ENCODE data around the gene CASP7. TPM values are rescaled to one million over a fixed set of nuclear protein-coding genes. Genes with fewer than 3 reads are reported as not detected.
A peak's percentile ranks its signal among the peaks of the same experiment; 100 is the strongest.

Gene CASP7
- total RNA-seq, 1 experiment from 2014 or later, result 4.7 TPM

DNA sequence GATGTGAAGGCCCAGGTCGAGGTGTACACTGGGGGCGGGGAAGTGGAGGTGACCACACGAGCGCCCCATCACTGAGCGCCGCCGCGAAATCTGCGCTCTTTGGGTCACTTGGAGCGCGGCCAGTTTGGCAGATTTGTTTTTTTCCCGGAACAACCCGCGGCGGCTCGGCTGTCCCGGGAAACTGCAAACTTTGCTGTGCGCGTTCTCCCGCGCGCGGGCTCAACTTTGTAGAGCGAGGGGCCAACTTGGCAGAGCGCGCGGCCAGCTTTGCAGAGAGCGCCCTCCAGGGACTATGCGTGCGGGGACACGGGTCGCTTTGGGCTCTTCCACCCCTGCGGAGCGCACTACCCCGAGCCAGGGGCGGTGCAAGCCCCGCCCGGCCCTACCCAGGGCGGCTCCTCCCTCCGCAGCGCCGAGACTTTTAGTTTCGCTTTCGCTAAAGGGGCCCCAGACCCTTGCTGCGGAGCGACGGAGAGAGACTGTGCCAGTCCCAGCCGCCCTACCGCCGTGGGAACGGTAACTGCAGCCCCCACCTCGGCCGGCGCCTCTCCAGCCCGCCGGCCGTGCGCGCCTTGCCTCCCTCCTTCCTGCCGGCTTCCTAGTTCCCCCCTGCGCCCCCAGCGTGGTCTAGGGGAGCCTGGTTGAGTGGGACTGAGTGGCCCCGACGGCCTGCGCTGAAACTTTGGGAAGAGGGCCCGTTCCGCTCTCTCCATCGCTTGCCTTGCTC lies at the start of gene CASP7 (continued):
- TF ChIP-seq, protein P1, sequence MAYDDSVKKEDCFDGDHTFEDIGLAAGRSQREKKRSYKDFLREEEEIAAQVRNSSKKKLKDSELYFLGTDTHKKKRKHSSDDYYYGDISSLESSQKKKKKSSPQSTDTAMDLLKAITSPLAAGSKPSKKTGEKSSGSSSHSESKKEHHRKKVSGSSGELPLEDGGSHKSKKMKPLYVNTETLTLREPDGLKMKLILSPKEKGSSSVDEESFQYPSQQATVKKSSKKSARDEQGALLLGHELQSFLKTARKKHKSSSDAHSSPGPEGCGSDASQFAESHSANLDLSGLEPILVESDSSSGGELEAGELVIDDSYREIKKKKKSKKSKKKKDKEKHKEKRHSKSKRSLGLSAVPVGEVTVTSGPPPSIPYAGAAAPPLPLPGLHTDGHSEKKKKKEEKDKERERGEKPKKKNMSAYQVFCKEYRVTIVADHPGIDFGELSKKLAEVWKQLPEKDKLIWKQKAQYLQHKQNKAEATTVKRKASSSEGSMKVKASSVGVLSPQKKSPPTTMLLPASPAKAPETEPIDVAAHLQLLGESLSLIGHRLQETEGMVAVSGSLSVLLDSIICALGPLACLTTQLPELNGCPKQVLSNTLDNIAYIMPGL (CRISPR knock-in tag; IDR thresholded peaks at IDR 0.05), result peak; percentile 93; the same call in 1 of the 2 replicates
- TF ChIP-seq ATF1 (CRISPR knock-in tag; IDR thresholded peaks at IDR 0.05) (0 out of 2 replicates have a peak, but pooled peaks have one; percentile 68), TEAD1 (CRISPR knock-in tag; IDR thresholded peaks at IDR 0.05) (peak; percentile 35; the same call in 1 of the 2 replicates), NFATC4 (CRISPR knock-in tag; IDR thresholded peaks at IDR 0.05) (no peak), HMGA2 (CRISPR knock-in tag; IDR thresholded peaks at IDR 0.05) (no peak), CBFB (CRISPR knock-in tag; IDR thresholded peaks at IDR 0.05; ENCODE audit: low read depth) (no peak), GABPB1 (CRISPR knock-in tag; IDR thresholded peaks at IDR 0.05) (0 out of 2 replicates have a peak, but pooled peaks have one; percentile 6), TCF7 (CRISPR knock-in tag; IDR thresholded peaks at IDR 0.05; ENCODE audit: low read depth) (no peak), CREB1 (CRISPR knock-in tag; IDR thresholded peaks at IDR 0.05) (no peak)
- TF ChIP-seq, protein P2, sequence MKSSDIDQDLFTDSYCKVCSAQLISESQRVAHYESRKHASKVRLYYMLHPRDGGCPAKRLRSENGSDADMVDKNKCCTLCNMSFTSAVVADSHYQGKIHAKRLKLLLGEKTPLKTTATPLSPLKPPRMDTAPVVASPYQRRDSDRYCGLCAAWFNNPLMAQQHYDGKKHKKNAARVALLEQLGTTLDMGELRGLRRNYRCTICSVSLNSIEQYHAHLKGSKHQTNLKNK (CRISPR knock-in tag; IDR thresholded peaks at IDR 0.05), result no peak
- TF ChIP-seq, protein P3, sequence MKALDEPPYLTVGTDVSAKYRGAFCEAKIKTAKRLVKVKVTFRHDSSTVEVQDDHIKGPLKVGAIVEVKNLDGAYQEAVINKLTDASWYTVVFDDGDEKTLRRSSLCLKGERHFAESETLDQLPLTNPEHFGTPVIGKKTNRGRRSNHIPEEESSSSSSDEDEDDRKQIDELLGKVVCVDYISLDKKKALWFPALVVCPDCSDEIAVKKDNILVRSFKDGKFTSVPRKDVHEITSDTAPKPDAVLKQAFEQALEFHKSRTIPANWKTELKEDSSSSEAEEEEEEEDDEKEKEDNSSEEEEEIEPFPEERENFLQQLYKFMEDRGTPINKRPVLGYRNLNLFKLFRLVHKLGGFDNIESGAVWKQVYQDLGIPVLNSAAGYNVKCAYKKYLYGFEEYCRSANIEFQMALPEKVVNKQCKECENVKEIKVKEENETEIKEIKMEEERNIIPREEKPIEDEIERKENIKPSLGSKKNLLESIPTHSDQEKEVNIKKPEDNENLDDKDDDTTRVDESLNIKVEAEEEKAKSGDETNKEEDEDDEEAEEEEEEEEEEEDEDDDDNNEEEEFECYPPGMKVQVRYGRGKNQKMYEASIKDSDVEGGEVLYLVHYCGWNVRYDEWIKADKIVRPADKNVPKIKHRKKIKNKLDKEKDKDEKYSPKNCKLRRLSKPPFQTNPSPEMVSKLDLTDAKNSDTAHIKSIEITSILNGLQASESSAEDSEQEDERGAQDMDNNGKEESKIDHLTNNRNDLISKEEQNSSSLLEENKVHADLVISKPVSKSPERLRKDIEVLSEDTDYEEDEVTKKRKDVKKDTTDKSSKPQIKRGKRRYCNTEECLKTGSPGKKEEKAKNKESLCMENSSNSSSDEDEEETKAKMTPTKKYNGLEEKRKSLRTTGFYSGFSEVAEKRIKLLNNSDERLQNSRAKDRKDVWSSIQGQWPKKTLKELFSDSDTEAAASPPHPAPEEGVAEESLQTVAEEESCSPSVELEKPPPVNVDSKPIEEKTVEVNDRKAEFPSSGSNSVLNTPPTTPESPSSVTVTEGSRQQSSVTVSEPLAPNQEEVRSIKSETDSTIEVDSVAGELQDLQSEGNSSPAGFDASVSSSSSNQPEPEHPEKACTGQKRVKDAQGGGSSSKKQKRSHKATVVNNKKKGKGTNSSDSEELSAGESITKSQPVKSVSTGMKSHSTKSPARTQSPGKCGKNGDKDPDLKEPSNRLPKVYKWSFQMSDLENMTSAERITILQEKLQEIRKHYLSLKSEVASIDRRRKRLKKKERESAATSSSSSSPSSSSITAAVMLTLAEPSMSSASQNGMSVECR (CRISPR knock-in tag; IDR thresholded peaks at IDR 0.05; ENCODE audit: borderline replicate concordance), result 0 out of 2 replicates have a peak, but pooled peaks have one; percentile 49
- TF ChIP-seq, protein P4, sequence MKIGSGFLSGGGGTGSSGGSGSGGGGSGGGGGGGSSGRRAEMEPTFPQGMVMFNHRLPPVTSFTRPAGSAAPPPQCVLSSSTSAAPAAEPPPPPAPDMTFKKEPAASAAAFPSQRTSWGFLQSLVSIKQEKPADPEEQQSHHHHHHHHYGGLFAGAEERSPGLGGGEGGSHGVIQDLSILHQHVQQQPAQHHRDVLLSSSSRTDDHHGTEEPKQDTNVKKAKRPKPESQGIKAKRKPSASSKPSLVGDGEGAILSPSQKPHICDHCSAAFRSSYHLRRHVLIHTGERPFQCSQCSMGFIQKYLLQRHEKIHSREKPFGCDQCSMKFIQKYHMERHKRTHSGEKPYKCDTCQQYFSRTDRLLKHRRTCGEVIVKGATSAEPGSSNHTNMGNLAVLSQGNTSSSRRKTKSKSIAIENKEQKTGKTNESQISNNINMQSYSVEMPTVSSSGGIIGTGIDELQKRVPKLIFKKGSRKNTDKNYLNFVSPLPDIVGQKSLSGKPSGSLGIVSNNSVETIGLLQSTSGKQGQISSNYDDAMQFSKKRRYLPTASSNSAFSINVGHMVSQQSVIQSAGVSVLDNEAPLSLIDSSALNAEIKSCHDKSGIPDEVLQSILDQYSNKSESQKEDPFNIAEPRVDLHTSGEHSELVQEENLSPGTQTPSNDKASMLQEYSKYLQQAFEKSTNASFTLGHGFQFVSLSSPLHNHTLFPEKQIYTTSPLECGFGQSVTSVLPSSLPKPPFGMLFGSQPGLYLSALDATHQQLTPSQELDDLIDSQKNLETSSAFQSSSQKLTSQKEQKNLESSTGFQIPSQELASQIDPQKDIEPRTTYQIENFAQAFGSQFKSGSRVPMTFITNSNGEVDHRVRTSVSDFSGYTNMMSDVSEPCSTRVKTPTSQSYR (CRISPR knock-in tag; IDR thresholded peaks at IDR 0.05), result no peak
- TF ChIP-seq, protein P5, sequence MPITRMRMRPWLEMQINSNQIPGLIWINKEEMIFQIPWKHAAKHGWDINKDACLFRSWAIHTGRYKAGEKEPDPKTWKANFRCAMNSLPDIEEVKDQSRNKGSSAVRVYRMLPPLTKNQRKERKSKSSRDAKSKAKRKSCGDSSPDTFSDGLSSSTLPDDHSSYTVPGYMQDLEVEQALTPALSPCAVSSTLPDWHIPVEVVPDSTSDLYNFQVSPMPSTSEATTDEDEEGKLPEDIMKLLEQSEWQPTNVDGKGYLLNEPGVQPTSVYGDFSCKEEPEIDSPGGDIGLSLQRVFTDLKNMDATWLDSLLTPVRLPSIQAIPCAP (CRISPR knock-in tag; IDR thresholded peaks at IDR 0.05), result peak; percentile 94

DNA sequence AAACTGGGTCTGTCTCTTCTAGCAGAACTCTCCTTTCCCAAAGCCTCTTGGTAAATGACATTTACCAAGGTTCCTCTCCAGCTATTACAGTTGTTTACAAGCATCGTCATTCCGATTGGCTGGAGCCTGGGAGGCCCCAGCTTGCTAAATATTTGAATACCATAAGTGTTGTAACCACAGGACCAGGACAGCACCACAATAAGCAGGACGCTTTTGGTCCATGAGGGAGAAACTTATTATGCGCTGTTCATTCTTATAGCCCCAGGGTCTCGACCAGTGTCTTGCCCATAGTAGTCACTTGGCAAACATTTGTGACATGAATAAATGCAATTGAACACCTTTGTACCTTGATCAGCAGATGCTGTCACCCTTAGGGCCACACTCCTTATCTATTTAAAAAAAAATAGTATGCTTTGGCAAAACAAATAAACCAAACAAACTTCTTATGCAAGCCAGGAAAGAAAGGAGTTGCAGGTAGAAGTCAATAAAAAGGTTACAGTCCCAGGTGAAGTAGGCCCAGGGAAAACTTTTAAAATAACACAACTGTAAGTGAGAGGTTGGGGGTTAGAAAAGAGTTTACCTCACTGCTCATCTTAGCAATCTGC lies 48.7 kb upstream of the CASP7 start:
- peaks cover 19% of the 10 kb centered on the region for H3K4me1 Mint-ChIP-seq
- peaks cover 8% of the 10 kb centered on the region for H3K36me3 Mint-ChIP-seq
- ATAC-seq (no peak; the same call in 1 of the 2 replicates), DNase-seq (ENCODE audit: low spot score) (no peak)
- POLR2A ChIA-PET, result no interaction called here
- CTCF ChIA-PET, result interaction anchor here (1.2 kb wide), 1 partner anchor 48 kb away, joined by 4 read pairs; the partner anchor contains the start of gene CASP7
- H3K27ac Mint-ChIP-seq, result no peak overlapping the region
- peaks cover 19% of the 10 kb centered on the region for H3K9me3 Mint-ChIP-seq
- H3K27me3 Mint-ChIP-seq (ENCODE audit: low read depth), result no peaks in the 10 kb centered on the region; the same call in none of the 2 replicates
- no peak overlapping the region for H3K4me3 Mint-ChIP-seq
- TF ChIP-seq NFYB (CRISPR knock-in tag; conservative IDR thresholded peaks at IDR 0.05; ENCODE audit: low read depth) (no peak), SMAD3 (CRISPR knock-in tag; IDR thresholded peaks at IDR 0.05; ENCODE audit: borderline replicate concordance) (no peak), OVOL2 (CRISPR knock-in tag; IDR thresholded peaks at IDR 0.05; ENCODE audit: borderline replicate concordance) (no peak)
- TF ChIP-seq, protein P1 (CRISPR knock-in tag; IDR thresholded peaks at IDR 0.05), result no peak
- TF ChIP-seq, protein P6, sequence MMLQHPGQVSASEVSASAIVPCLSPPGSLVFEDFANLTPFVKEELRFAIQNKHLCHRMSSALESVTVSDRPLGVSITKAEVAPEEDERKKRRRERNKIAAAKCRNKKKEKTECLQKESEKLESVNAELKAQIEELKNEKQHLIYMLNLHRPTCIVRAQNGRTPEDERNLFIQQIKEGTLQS (CRISPR knock-in tag; conservative IDR thresholded peaks at IDR 0.05), result no peak
- TF ChIP-seq, protein P7, sequence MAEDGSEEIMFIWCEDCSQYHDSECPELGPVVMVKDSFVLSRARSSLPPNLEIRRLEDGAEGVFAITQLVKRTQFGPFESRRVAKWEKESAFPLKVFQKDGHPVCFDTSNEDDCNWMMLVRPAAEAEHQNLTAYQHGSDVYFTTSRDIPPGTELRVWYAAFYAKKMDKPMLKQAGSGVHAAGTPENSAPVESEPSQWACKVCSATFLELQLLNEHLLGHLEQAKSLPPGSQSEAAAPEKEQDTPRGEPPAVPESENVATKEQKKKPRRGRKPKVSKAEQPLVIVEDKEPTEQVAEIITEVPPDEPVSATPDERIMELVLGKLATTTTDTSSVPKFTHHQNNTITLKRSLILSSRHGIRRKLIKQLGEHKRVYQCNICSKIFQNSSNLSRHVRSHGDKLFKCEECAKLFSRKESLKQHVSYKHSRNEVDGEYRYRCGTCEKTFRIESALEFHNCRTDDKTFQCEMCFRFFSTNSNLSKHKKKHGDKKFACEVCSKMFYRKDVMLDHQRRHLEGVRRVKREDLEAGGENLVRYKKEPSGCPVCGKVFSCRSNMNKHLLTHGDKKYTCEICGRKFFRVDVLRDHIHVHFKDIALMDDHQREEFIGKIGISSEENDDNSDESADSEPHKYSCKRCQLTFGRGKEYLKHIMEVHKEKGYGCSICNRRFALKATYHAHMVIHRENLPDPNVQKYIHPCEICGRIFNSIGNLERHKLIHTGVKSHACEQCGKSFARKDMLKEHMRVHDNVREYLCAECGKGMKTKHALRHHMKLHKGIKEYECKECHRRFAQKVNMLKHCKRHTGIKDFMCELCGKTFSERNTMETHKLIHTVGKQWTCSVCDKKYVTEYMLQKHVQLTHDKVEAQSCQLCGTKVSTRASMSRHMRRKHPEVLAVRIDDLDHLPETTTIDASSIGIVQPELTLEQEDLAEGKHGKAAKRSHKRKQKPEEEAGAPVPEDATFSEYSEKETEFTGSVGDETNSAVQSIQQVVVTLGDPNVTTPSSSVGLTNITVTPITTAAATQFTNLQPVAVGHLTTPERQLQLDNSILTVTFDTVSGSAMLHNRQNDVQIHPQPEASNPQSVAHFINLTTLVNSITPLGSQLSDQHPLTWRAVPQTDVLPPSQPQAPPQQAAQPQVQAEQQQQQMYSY (CRISPR knock-in tag; IDR thresholded peaks at IDR 0.05), result no peak
